SK-N-SH (cell line): ENCODE measurements around the gene PRICKLE3.

Source experiments
- CHD2 ChIP-seq: fragments of 150-350 bp; IDR thresholded peaks from 2 replicates; pipeline ENCODE4 v1.6.1; 2018; ENCODE audit warnings: low read length; ENCODE audit not compliant: partially characterized antibody
- CTCF ChIP-seq: fragments of 200-600 bp; sonication (generic); IDR thresholded peaks from 2 replicates; pipeline ENCODE4 v1.6.1; 2017; ENCODE audit warnings: antibody characterized with exemption, mild to moderate bottlenecking, moderate library complexity
- EZH2phosphoT487 ChIP-seq: fragments of 200-600 bp; sonication (generic); IDR thresholded peaks from 2 replicates; pipeline ENCODE4 v1.6.1; 2017; ENCODE audit warnings: low read depth, mixed run types, mild to moderate bottlenecking, antibody characterized with exemption, moderate library complexity, borderline replicate concordance
- FOXJ3 ChIP-seq: sonication (generic); formaldehyde crosslinking; IDR thresholded peaks from 2 replicates; pipeline ENCODE4 v1.5.1; 2020; ENCODE audit warnings: mild to moderate bottlenecking, missing genetic modification reagents
- GATA2 ChIP-seq: sonication (generic); formaldehyde crosslinking; IDR thresholded peaks from 2 replicates; pipeline ENCODE4 v1.5.0; 2020; ENCODE audit warnings: mild to moderate bottlenecking, missing genetic modification reagents
- IRF3 ChIP-seq: fragments of 150-350 bp; IDR thresholded peaks from 2 replicates; pipeline ENCODE4 v1.6.1; 2016; ENCODE audit warnings: mild to moderate bottlenecking, low read depth, low read length
- MAX ChIP-seq: IDR thresholded peaks from 2 replicates; pipeline ENCODE4 v1.4.0; 2012; ENCODE audit warnings: low read depth
- NRF1 ChIP-seq: IDR thresholded peaks from 2 replicates; pipeline ENCODE4 v1.6.1; 2012; ENCODE audit warnings: low read depth, mild to moderate bottlenecking, low read length
- POLR2AphosphoS5 ChIP-seq: IDR thresholded peaks from 2 replicates; pipeline ENCODE4 v1.6.1; 2012; ENCODE audit warnings: low read depth, low read length
- RAD21 ChIP-seq: IDR thresholded peaks from 2 replicates; pipeline ENCODE4 v1.6.1; 2012; ENCODE audit warnings: mild to moderate bottlenecking, low read length
- RXRA ChIP-seq: IDR thresholded peaks from 2 replicates; pipeline ENCODE4 v1.4.0; 2012; ENCODE audit warnings: low read depth, mild to moderate bottlenecking, borderline replicate concordance
- USF2 ChIP-seq: fragments of 150-350 bp; IDR thresholded peaks from 2 replicates; pipeline ENCODE4 v1.6.1; 2017; ENCODE audit warnings: antibody characterized with exemption, low read length, low read depth, borderline replicate concordance
- YY1 ChIP-seq: IDR thresholded peaks from 2 replicates; pipeline ENCODE4 v1.4.0; 2012; ENCODE audit warnings: low read depth, mild to moderate bottlenecking
- ZBTB33 ChIP-seq: IDR thresholded peaks from 2 replicates; pipeline ENCODE4 v1.4.0; 2012; ENCODE audit warnings: low read depth, borderline replicate concordance

GRCh38 chrX:49137492-49137891 lies 48.7 kb downstream of the PRICKLE3 start:
- TF ChIP-seq POLR2AphosphoS5: no peak
- no peak for TF ChIP-seq GATA2 (CRISPR knock-in tag)
- no peak for TF ChIP-seq CTCF
- TF ChIP-seq RAD21: no peak
- TF ChIP-seq EZH2phosphoT487: no peak
- no peak for TF ChIP-seq FOXJ3 (CRISPR knock-in tag)
- no peak for TF ChIP-seq YY1
- no peak for TF ChIP-seq ZBTB33
- TF ChIP-seq IRF3: no peak
- TF ChIP-seq MAX: no peak
- no peak for TF ChIP-seq RXRA
- TF ChIP-seq USF2: no peak
- TF ChIP-seq NRF1: no peak
- TF ChIP-seq CHD2: no peak
